Peyer's patch (tissue), 4 donors: ENCODE measurements around the gene FGFBP2.

Source experiments
- POLR2A ChIP-seq, 2 donors: fragments of 450-650 bp; IDR thresholded peaks; one replicate each; pipeline ENCODE4 v1.5.1; 2017; ENCODE audit warnings: antibody characterized with exemption in 2 of 2, mild to moderate bottlenecking in 2 of 2, moderate library complexity in 2 of 2
- TF ChIP-seq, protein P1 (sequence below), 6 experiments: fragments of 450-650 bp in 4 of 6; fragments of 200-600 bp in 2 of 6; sonication (generic) in 1 of 6; IDR thresholded peaks; one replicate each; pipeline ENCODE4 v1.5.1; 2017 to 2019; ENCODE audit warnings: antibody characterized with exemption in 6 of 6, mild to moderate bottlenecking in 3 of 6, moderate library complexity in 1 of 6

DNA sequence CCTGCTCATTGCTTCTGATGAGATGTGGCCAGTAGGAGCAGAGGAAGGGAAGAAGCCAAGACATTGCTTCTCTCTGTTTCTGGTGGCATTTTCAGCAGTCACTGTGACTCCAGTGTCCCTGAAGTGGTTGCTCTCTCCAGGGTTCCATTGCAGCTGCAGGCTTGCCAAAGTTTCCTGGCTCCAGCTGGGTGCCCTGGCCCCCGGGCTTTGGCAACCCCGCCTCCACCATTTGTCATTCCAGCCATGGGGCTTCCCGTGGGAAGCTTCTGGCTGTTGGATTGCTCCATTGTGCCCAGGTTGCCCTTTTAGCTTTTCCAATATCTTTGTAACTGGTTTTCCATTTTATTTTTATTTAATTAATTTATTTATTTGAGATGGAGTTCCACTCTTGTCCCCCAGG, 37.1 kb downstream of the FGFBP2 start:
- TF ChIP-seq, protein P1, sequence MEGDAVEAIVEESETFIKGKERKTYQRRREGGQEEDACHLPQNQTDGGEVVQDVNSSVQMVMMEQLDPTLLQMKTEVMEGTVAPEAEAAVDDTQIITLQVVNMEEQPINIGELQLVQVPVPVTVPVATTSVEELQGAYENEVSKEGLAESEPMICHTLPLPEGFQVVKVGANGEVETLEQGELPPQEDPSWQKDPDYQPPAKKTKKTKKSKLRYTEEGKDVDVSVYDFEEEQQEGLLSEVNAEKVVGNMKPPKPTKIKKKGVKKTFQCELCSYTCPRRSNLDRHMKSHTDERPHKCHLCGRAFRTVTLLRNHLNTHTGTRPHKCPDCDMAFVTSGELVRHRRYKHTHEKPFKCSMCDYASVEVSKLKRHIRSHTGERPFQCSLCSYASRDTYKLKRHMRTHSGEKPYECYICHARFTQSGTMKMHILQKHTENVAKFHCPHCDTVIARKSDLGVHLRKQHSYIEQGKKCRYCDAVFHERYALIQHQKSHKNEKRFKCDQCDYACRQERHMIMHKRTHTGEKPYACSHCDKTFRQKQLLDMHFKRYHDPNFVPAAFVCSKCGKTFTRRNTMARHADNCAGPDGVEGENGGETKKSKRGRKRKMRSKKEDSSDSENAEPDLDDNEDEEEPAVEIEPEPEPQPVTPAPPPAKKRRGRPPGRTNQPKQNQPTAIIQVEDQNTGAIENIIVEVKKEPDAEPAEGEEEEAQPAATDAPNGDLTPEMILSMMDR (IDR thresholded peaks at IDR 0.05), result no peak
- no peak for TF ChIP-seq POLR2A (IDR thresholded peaks at IDR 0.05)
